ENCODE data around the gene CTTNBP2NL. TPM values are rescaled to one million over a fixed set of nuclear protein-coding genes. Genes with fewer than 3 reads are reported as not detected.

The CTTNBP2NL gene
- total RNA-seq, 1 experiment from 2014 or later: 10.6 TPM

- in situ Hi-C loops (cut with HindIII; ENCODE audit: low pct_unique_long_range_greater_than_20kb, low sequenced_read_pairs): no loop called here
- DNase-seq (ENCODE audit: low read depth): no peak
These were observed 92.1 kb downstream of the CTTNBP2NL start for GRCh38 chr1:112488141-112488540.

- in situ Hi-C loops (cut with HindIII; ENCODE audit: low pct_unique_long_range_greater_than_20kb, low sequenced_read_pairs): no loop called here
- no peak for DNase-seq (ENCODE audit: low read depth)
These were observed 96.1 kb downstream of the CTTNBP2NL start for GRCh38 chr1:112492076-112492475.

GRCh38 chr1:112493351-112493750, 97.3 kb downstream of the CTTNBP2NL start:
- no peak for DNase-seq (ENCODE audit: low read depth)
- in situ Hi-C loops (cut with HindIII; ENCODE audit: low pct_unique_long_range_greater_than_20kb, low sequenced_read_pairs): no loop called here

GRCh38 chr1:112496290-112496689, 100.3 kb downstream of the CTTNBP2NL start:
- in situ Hi-C loops (cut with HindIII; ENCODE audit: low pct_unique_long_range_greater_than_20kb, low sequenced_read_pairs): no loop called here
- no peak for DNase-seq (ENCODE audit: low read depth)

DNA sequence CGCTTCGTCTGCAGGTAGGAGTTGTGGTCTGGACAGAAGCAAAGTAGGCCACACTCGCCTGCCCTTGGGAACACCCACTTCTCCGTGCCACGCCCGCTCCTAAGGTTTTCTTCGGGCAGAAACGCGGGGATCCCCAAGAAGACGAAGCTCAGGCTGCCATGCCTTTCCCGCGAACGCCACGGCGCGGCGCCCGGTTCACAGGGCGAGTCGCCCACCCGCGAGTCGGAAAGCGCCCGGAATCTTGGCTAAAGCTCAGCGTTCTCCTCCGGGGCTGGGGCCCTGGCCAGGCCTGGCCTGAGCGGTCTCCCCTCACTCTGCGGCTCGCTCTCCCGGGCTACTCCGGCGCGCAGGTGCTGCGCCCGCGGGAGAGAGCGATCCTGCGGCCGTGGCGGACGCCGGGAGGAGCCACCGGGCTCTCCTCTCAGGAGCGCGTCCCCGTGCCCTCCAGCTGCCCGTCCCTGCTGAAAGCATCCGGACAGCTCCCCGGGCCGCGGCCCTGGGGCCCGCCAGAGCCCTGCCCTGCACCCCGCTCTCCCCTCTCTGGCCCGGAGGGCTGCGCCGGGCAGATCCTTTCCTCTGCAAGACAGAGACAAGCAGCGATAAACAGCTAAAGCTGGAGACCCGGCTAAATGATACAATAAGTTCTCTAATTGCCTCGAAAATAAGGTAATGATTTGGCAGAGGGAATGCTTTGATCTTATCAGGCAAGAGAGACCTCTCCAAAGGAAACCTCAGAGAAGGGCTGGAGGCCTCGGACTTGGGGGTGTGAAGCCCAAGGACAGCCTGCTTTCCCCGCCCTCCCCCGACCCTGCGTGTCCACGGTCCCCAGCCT, 106.0 kb downstream of the CTTNBP2NL start:
- in situ Hi-C loops (cut with HindIII; ENCODE audit: low pct_unique_long_range_greater_than_20kb, low sequenced_read_pairs): no loop called here
- peak; percentile 56 for DNase-seq (ENCODE audit: low read depth)

- no peak for DNase-seq (ENCODE audit: low read depth)
- in situ Hi-C loops (cut with HindIII; ENCODE audit: low pct_unique_long_range_greater_than_20kb, low sequenced_read_pairs): no loop called here
These were observed 106.8 kb downstream of the CTTNBP2NL start for GRCh38 chr1:112502826-112503225.

DNA sequence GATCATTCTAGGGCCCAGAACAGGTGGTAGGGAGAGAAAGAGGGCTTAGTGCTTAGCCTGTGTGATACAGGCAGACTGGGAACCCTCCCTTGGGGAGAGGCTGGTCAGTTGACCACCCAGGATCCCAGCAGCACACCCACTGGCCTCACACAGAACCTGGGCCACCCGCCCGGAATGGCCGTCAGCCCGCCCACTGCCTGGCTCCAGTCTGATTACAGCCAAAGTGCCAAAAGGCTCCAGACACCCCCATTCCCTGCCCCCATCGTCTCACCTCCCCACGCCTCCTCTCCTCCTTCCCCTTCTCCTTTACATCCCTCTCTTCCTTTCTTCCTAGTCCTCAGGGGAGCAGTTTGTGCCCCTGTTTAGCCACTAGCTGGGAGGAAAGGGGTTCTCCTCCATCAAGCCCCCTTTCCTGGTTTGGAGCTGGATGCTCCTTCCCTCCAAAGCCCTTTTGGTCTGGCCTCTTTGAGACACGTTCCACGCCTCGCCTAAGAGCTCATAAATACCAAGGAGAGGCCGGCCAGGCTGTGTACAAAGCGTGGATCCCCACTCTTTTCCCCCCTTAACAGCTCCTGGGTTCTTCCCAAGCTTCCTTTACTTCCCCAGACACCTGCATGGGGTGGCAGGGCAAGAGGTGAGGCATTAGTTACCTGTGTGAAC, 108.1 kb downstream of the CTTNBP2NL start:
- DNase-seq (ENCODE audit: low read depth): no peak
- in situ Hi-C loops (cut with HindIII; ENCODE audit: low pct_unique_long_range_greater_than_20kb, low sequenced_read_pairs): no loop called here

DNA sequence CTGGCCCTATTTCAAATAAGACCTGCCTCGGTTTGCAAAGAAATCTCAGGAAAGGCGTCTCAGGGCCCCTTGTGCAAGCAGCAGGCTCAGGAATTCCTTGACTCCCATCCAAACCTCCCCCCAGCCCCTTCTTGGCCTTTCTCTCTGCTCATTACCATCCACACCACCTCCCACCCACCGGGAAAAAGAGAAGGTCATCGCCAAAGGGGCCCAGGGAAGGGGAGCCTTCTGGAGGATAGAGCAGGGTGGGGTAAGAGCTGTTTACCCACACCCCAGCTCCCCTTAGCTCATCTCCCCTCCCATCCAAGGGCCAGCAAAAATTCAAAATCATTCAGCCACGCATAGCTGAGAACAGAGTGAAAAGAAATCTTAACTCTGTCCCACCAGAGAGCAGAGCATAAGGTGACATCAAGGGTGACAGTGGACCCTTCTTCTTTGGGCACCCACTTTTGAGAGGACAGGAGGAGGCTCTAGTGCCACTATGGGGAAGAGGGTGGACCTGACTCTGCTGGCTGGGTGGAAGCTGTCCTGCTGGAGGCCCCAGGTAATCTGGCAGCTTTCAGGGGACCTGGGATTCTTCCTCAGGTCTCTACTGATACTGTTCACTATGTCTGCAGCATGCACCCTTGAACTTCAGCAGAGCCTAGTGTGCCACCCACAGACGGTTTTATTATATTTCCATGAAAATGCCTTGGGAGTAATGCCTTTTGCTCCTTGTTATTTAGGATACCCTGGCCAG, 108.8 kb downstream of the CTTNBP2NL start:
- no peak for DNase-seq (ENCODE audit: low read depth)
- in situ Hi-C loops (cut with HindIII; ENCODE audit: low pct_unique_long_range_greater_than_20kb, low sequenced_read_pairs): no loop called here

DNA sequence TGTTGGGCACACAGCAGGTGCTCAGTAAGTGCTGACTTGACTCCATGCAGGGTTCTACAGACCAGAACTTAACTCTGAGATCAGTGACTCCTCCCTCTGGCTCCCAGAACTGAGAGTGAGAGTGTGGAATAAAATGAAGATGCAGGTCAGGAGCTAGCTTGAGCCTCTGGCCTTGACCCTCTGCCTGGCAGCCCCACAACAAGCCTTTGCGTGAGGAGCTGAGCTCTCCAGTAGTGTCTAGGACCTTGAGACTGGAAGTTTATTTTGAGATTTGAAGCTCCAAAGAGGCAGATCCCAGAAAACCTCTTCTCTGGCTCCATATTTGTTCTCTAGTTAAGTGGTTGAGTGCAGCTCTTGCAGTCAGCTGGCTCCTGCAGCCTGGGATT, 109.4 kb downstream of the CTTNBP2NL start:
- DNase-seq (ENCODE audit: low read depth): no peak
- in situ Hi-C loops (cut with HindIII; ENCODE audit: low pct_unique_long_range_greater_than_20kb, low sequenced_read_pairs): no loop called here

- in situ Hi-C loops (cut with HindIII; ENCODE audit: low pct_unique_long_range_greater_than_20kb, low sequenced_read_pairs): no loop called here
- no peak for DNase-seq (ENCODE audit: low read depth)
These were observed 109.9 kb downstream of the CTTNBP2NL start for GRCh38 chr1:112505878-112506277.

- in situ Hi-C loops (cut with HindIII; ENCODE audit: low pct_unique_long_range_greater_than_20kb, low sequenced_read_pairs): no loop called here
- no peak for DNase-seq (ENCODE audit: low read depth)
These were observed 110.3 kb downstream of the CTTNBP2NL start for GRCh38 chr1:112506306-112506705.

DNA sequence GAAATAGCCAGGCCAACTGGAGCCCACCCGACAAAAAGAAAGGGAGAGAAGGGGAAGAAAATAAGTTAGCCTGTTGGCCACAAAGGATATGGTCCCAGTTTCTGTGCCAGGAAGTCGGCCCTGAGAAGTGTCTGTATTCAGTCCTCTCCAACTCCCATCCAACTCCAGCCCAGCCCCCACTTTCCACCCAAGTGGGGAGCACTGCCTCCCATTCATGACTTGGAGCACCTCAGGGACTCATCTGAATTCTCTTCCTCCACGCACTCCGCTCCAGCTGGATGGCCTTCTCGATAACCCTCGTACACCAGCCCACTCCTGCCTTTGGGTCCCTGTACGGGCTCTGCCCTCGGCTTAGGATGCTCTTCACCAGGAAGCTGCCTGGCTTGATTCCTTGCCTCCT, 110.7 kb downstream of the CTTNBP2NL start:
- DNase-seq (ENCODE audit: low read depth): no peak
- in situ Hi-C loops (cut with HindIII; ENCODE audit: low pct_unique_long_range_greater_than_20kb, low sequenced_read_pairs): no loop called here

GRCh38 chr1:112507336-112507735, 111.3 kb downstream of the CTTNBP2NL start:
- in situ Hi-C loops (cut with HindIII; ENCODE audit: low pct_unique_long_range_greater_than_20kb, low sequenced_read_pairs): no loop called here

GRCh38 chr1:112507921-112508277, 111.9 kb downstream of the CTTNBP2NL start:
- no peak for DNase-seq (ENCODE audit: low read depth)
- in situ Hi-C loops (cut with HindIII; ENCODE audit: low pct_unique_long_range_greater_than_20kb, low sequenced_read_pairs): no loop called here

More at GRCh38 chr1:112507336-112507735, 111.3 kb downstream of the CTTNBP2NL start:
- no peak for DNase-seq (ENCODE audit: low read depth)

- in situ Hi-C loops (cut with HindIII; ENCODE audit: low pct_unique_long_range_greater_than_20kb, low sequenced_read_pairs): no loop called here
- no peak for DNase-seq (ENCODE audit: low read depth)
These were observed 112.4 kb downstream of the CTTNBP2NL start, which contains the start of gene WNT2B for GRCh38 chr1:112508278-112509004. Gene WNT2B (plus strand): TSS chr1:112508965. CDS start chr1:112509263, 298 bp downstream.

GRCh38 chr1:112509005-112509659, 113.1 kb downstream of the CTTNBP2NL start:
- in situ Hi-C loops (cut with HindIII; ENCODE audit: low pct_unique_long_range_greater_than_20kb, low sequenced_read_pairs): no loop called here

DNA sequence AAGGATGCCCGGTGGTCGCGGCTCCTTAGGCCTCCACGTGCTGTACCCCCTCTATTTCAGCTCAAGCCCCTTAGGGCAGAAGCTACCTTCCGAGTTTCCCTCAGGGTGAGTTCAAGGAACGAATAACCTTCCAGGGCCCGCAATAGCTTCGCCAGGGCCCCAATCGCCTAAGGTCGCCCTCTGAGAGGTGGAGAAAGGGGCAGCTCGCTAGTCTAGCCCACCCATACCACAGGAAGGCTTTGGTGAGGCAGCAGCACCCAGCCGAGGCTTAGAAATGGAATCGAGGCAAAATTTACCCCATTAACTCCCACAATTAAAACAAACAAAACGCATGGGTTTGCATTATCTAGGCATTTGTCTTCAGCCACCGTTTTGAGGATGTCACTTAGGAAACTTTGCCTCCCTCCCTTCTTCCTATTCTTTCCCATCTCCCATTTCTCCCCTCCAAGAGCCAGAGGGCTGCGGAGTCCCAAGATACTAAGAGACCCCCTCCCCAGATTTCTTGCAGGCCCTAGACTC, 113.7 kb downstream of the CTTNBP2NL start:
- in situ Hi-C loops (cut with HindIII; ENCODE audit: low pct_unique_long_range_greater_than_20kb, low sequenced_read_pairs): no loop called here
- no peak for DNase-seq (ENCODE audit: low read depth)

More at GRCh38 chr1:112509005-112509659, 113.1 kb downstream of the CTTNBP2NL start:
- no peak for DNase-seq (ENCODE audit: low read depth)

DNA sequence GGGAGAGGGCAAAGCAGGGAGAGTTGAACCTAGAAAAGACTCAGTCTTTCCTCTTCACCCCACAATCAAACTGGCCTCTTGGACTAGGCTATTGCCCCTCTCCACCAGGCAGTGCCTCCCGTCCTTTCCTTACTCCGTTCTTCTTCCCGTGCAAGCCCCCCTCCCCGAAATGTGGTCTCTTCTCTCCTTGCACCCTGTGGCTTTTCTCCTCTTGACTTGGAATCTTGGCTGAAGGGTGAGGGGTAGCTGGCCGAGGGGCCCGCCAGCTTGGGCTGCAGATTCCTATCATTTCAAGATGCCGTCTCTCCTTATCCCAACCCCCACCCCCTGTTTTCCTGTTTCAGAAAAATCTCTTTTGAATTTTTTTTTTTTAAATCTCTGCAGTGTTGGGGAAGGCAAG, 114.3 kb downstream of the CTTNBP2NL start:
- in situ Hi-C loops (cut with HindIII; ENCODE audit: low pct_unique_long_range_greater_than_20kb, low sequenced_read_pairs): no loop called here
- DNase-seq (ENCODE audit: low read depth): no peak

Measured in Caki2 (cell line).